HepG2 (cell line): ENCODE data around the gene PSMG3. TPM values are rescaled to one million over a fixed set of nuclear protein-coding genes. Genes with fewer than 3 reads are reported as not detected.

Experiments used
- CBFB ChIP-seq: sonication (generic); formaldehyde crosslinking; IDR thresholded peaks from 2 replicates; pipeline ENCODE4 v1.4.0; 2020; ENCODE audit warnings: missing genetic modification reagents
- FOXK2 ChIP-seq: fragments of 450-650 bp; IDR thresholded peaks from 2 replicates; pipeline ENCODE4 v1.6.1; 2016
- SATB2 ChIP-seq: sonication (generic); formaldehyde crosslinking; IDR thresholded peaks from 2 replicates; pipeline ENCODE4 v1.5.0; 2020; ENCODE audit warnings: missing genetic modification reagents
- THYN1 ChIP-seq: sonication (generic); formaldehyde crosslinking; IDR thresholded peaks from 2 replicates; pipeline ENCODE4 v1.8.1; 2023; ENCODE audit warnings: low read depth, mild to moderate bottlenecking, moderate library complexity, missing genetic modification reagents, borderline replicate concordance
- ZMYM2 ChIP-seq: sonication (generic); formaldehyde crosslinking; IDR thresholded peaks from 2 replicates; pipeline ENCODE4 v1.8.0; 2022; ENCODE audit warnings: mild to moderate bottlenecking, missing genetic modification reagents
- ZNF484 ChIP-seq: sonication (generic); formaldehyde crosslinking; IDR thresholded peaks from 2 replicates; pipeline ENCODE4 v1.5.1; 2020; ENCODE audit warnings: mild to moderate bottlenecking, low read depth, missing genetic modification reagents, borderline replicate concordance
- ZNF891 ChIP-seq: sonication (generic); formaldehyde crosslinking; IDR thresholded peaks from 2 replicates; pipeline ENCODE4 v1.5.0; 2020; ENCODE audit warnings: mild to moderate bottlenecking, missing genetic modification reagents
- polyA plus RNA-seq, 8 experiments: library from polyadenylated mRNA; depleted of rRNA in 3 of 8; stranded (reverse) in 7 of 8; unstranded in 1 of 8; fragments of >200 nt; fragmentation: Illumina TruSeq in 4 of 8; extraction: Trizol in 4 of 8; gene quantifications; 2 replicates each; pipeline versions ENCODE4 v1.2.1 to v1.2.3, GENCODE V29; 2011 to 2016; ENCODE audit warnings: low read depth in 4 of 8, missing spikeins in 1 of 8, mixed read lengths in 1 of 8; ENCODE audit not compliant: insufficient read depth in 1 of 8
- total RNA-seq, 5 experiments: library from RNA; depleted of rRNA; stranded (reverse); fragments of >200 nt; fragmentation: Illumina TruSeq; extraction: Trizol; gene quantifications; 2 replicates each; pipeline ENCODE4 v1.2.3, GENCODE V29; 2016; ENCODE audit warnings: low read depth in 1 of 5
- TF ChIP-seq, protein P1 (sequence below): IDR thresholded peaks from 2 replicates; pipeline ENCODE4 v1.6.1; 2016; ENCODE audit warnings: low read depth, missing genetic modification reagents, missing compliant biosample characterization
- TF ChIP-seq, protein P2 (sequence below): IDR thresholded peaks from 2 replicates; pipeline ENCODE4 v1.6.1; 2012; ENCODE audit warnings: low read depth, low read length, improper control_type of control experiment

The PSMG3 gene
- total and polyA plus RNA-seq, 2 of the 13 experiments (the other 11 are each of a cell fraction or from before 2014, with no cell fraction given) = 29.6 to 48.4 TPM

DNA sequence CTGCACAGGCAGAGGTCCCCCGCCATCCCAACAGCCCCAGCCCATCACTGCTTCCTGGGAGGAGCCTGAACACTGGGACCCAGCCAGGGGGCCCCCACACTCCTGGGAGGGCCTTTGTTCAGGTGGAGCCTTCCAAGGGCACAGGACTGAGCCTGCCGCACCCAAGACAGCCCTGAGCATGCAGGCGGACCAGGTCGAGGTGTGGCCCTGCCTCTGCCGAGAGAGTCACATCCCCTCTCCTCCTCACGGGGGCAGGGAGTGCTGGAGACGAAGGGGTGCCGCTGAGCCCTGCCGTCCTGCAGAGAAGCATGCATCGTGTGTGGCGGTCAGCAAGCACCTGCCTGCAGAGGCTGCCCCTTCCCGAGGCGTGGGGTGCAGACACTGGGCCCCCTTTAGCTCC is 46.6 kb downstream of the PSMG3 start (continued):
- TF ChIP-seq ZNF484 (CRISPR knock-in tag) = no peak
- no peak for TF ChIP-seq THYN1
- no peak for TF ChIP-seq CBFB (CRISPR knock-in tag)
- no peak for TF ChIP-seq SATB2 (CRISPR knock-in tag)
- no peak for TF ChIP-seq ZNF891
- TF ChIP-seq, protein P1, sequence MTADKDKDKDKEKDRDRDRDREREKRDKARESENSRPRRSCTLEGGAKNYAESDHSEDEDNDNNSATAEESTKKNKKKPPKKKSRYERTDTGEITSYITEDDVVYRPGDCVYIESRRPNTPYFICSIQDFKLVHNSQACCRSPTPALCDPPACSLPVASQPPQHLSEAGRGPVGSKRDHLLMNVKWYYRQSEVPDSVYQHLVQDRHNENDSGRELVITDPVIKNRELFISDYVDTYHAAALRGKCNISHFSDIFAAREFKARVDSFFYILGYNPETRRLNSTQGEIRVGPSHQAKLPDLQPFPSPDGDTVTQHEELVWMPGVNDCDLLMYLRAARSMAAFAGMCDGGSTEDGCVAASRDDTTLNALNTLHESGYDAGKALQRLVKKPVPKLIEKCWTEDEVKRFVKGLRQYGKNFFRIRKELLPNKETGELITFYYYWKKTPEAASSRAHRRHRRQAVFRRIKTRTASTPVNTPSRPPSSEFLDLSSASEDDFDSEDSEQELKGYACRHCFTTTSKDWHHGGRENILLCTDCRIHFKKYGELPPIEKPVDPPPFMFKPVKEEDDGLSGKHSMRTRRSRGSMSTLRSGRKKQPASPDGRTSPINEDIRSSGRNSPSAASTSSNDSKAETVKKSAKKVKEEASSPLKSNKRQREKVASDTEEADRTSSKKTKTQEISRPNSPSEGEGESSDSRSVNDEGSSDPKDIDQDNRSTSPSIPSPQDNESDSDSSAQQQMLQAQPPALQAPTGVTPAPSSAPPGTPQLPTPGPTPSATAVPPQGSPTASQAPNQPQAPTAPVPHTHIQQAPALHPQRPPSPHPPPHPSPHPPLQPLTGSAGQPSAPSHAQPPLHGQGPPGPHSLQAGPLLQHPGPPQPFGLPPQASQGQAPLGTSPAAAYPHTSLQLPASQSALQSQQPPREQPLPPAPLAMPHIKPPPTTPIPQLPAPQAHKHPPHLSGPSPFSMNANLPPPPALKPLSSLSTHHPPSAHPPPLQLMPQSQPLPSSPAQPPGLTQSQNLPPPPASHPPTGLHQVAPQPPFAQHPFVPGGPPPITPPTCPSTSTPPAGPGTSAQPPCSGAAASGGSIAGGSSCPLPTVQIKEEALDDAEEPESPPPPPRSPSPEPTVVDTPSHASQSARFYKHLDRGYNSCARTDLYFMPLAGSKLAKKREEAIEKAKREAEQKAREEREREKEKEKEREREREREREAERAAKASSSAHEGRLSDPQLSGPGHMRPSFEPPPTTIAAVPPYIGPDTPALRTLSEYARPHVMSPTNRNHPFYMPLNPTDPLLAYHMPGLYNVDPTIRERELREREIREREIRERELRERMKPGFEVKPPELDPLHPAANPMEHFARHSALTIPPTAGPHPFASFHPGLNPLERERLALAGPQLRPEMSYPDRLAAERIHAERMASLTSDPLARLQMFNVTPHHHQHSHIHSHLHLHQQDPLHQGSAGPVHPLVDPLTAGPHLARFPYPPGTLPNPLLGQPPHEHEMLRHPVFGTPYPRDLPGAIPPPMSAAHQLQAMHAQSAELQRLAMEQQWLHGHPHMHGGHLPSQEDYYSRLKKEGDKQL (CRISPR knock-in tag) = no peak
- TF ChIP-seq, protein P2, sequence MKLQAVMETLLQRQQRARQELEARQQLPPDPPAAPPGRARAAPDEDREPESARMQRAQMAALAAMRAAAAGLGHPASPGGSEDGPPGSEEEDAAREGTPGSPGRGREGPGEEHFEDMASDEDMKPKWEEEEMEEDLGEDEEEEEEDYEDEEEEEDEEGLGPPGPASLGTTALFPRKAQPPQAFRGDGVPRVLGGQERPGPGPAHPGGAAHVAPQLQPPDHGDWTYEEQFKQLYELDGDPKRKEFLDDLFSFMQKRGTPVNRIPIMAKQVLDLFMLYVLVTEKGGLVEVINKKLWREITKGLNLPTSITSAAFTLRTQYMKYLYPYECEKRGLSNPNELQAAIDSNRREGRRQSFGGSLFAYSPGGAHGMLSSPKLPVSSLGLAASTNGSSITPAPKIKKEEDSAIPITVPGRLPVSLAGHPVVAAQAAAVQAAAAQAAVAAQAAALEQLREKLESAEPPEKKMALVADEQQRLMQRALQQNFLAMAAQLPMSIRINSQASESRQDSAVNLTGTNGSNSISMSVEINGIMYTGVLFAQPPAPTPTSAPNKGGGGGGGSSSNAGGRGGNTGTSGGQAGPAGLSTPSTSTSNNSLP = no peak
- no peak for TF ChIP-seq FOXK2
- no peak for TF ChIP-seq ZMYM2 (CRISPR knock-in tag)
